GM19372 (cell line): ENCODE results near the gene SUMO2.
A peak's percentile ranks its signal among the peaks of the same experiment; 100 is the strongest.
"Not testable (repeated sequence)": the region's sequence is repeated elsewhere in the genome, so short reads cannot be mapped to it uniquely, and the experiment has no call there.

Experiments used
- ATAC-seq: cut with Tn5 transposase; IDR thresholded peaks from one replicate; pipeline ENCODE4 v1.9.1; 2021; ENCODE audit warnings: mild to moderate bottlenecking, low read depth, moderate library complexity; ENCODE audit not compliant: unreplicated experiment

Gene SUMO2

GRCh38 chr17:75183999-75184884 is 1.5 kb upstream of the SUMO2 start:
- no peak for ATAC-seq

- no peak for ATAC-seq
Measured at GRCh38 chr17:75182319-75182568, 515 bp downstream of the SUMO2 start.

GRCh38 chr17:75181608-75182318 is 996 bp downstream of the SUMO2 start:
- peak; percentile 2 for ATAC-seq

GRCh38 chr17:75181110-75181509 is 1.6 kb downstream of the SUMO2 start:
- ATAC-seq: no peak

- no peak for ATAC-seq
Measured at GRCh38 chr17:75178453-75178852, 4.3 kb downstream of the SUMO2 start.

GRCh38 chr17:75176625-75177024 is 6.1 kb downstream of the SUMO2 start:
- no peak for ATAC-seq

GRCh38 chr17:75174996-75175395 is 7.8 kb downstream of the SUMO2 start:
- no peak for ATAC-seq

- no peak for ATAC-seq
Measured at GRCh38 chr17:75173526-75173925, 9.2 kb downstream of the SUMO2 start.

- ATAC-seq: no peak
Measured at GRCh38 chr17:75168998-75169397, 13.8 kb downstream of the SUMO2 start.

- ATAC-seq: not testable (repeated sequence)
Measured at GRCh38 chr17:75164606-75165005, 18.2 kb downstream of the SUMO2 start.

- no peak for ATAC-seq
Measured at GRCh38 chr17:75163074-75163473, 19.7 kb downstream of the SUMO2 start.

GRCh38 chr17:75160211-75160610 is 22.5 kb downstream of the SUMO2 start:
- ATAC-seq: no peak

GRCh38 chr17:75159196-75160031 is 23.3 kb downstream of the SUMO2 start:
- no peak for ATAC-seq

GRCh38 chr17:75158480-75158879 is 24.3 kb downstream of the SUMO2 start:
- ATAC-seq: not testable (repeated sequence)

GRCh38 chr17:75155191-75155601 is 27.6 kb downstream of the SUMO2 start:
- no peak for ATAC-seq

GRCh38 chr17:75154195-75155106 is 28.3 kb downstream of the SUMO2 start, which contains the start of gene JPT1:
TSS of gene JPT1 (minus strand) at chr17:75154512. CDS start at chr17:75154397, 115 bp downstream.
- ATAC-seq: peak; percentile 86

- ATAC-seq: peak; percentile 19
Measured at GRCh38 chr17:75153780-75154194, 29.0 kb downstream of the SUMO2 start.

- ATAC-seq: no peak
Measured at GRCh38 chr17:75152922-75153779, 29.6 kb downstream of the SUMO2 start.

GRCh38 chr17:75152523-75152921 is 30.2 kb downstream of the SUMO2 start:
- ATAC-seq: no peak
